Activated CD4-positive, alpha-beta T cell treated with anti-CD3 and anti-CD28 coated beads for 36 hours (primary cell): ENCODE results near the gene APOA1. TPM values are rescaled to one million over a fixed set of nuclear protein-coding genes. Genes with fewer than 3 reads are reported as not detected.

Source experiments
- ATAC-seq: fragments of 200-7000 bp; cut with Tn5 transposase; one replicate; pipeline ENCODE4 v1.10.0; 2021; ENCODE audit warnings: mild to moderate bottlenecking, moderate library complexity
- CTCF ChIA-PET: fragments of 350-600 bp; sonication (Branson Sonifier 250); formaldehyde crosslinking; loops from one replicate; lab custom pipeline; 2021; ENCODE audit warnings: antibody characterized with exemption; lab: Charles Lee
- POLR2A ChIA-PET: fragments of 350-600 bp; sonication (Branson Sonifier 250); formaldehyde crosslinking; loops from one replicate; lab custom pipeline; 2021; ENCODE audit warnings: antibody characterized with exemption, inconsistent platforms; lab: Charles Lee
- DNase-seq: peaks from one replicate; pipeline ENCODE4 v3.0.0-alpha.2; 2020
- H3K27ac Mint-ChIP-seq: one replicate; pipeline ENCODE4 v1.8.0; 2021; ENCODE audit warnings: mixed read lengths
- H3K27me3 Mint-ChIP-seq: one replicate; pipeline ENCODE4 v1.8.0; 2021; ENCODE audit warnings: mixed read lengths
- H3K36me3 Mint-ChIP-seq: one replicate; pipeline ENCODE4 v1.8.0; 2021; ENCODE audit warnings: low read depth, mixed read lengths
- H3K4me1 Mint-ChIP-seq: one replicate; pipeline ENCODE4 v1.8.0; 2021; ENCODE audit warnings: mixed read lengths
- H3K4me3 Mint-ChIP-seq: one replicate; pipeline ENCODE4 v1.8.0; 2021; ENCODE audit warnings: mild to moderate bottlenecking, moderate library complexity, mixed read lengths
- H3K9me3 Mint-ChIP-seq: one replicate; pipeline ENCODE4 v1.8.0; 2021; ENCODE audit warnings: low read depth, mixed read lengths
- intact Hi-C, 2 experiments: fragments of 100-400 bp; cut with DNase I in 1 of 2; cut with micrococcal nuclease in 1 of 2; formaldehyde crosslinking; loops; one replicate each; pipeline versions ENCODE4 v1.14.2 to v1.15.1; 2022 to 2024; cut with DNase I, micrococcal nuclease
- total RNA-seq, 2 experiments: library from RNA; stranded (reverse); gene quantifications; one replicate each; pipeline ENCODE4 v1.2.3, GENCODE V29; 2021

Gene APOA1
- total RNA-seq, 2 experiments from 2014 or later, result not detected

DNA sequence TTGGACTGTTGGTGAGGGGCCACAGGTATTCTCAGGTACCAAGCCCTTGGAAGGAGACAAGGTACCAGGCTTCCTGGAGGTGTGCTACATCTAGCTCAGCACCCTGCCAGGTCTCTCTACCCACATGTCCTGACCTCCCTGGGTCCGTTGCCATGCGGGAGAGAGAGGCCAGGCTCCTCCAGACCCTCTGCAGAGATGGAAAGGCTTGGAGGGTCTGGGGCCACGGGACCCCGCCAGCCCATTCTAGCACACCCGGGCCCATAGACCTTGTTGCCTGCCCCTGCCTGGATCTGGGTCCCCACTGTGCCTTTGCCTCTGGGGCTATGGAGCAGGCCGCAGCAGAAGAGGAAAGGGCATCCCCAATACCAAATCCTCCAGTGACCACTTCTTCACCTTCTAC, 10.0 kb downstream of the APOA1 start:
- ChIA-PET POLR2A (no interaction called here), CTCF (no interaction called here)
- ATAC-seq, result no peak
- no peak for DNase-seq
- Mint-ChIP-seq H3K27ac (no peak overlapping the region), H3K4me1 (no peaks in the 10 kb centered on the region), H3K4me3 (no peak overlapping the region), H3K9me3 (no peaks in the 10 kb centered on the region), H3K27me3 (no peaks in the 10 kb centered on the region), H3K36me3 (no peaks in the 10 kb centered on the region)
- intact Hi-C loops, result no loop called here

DNA sequence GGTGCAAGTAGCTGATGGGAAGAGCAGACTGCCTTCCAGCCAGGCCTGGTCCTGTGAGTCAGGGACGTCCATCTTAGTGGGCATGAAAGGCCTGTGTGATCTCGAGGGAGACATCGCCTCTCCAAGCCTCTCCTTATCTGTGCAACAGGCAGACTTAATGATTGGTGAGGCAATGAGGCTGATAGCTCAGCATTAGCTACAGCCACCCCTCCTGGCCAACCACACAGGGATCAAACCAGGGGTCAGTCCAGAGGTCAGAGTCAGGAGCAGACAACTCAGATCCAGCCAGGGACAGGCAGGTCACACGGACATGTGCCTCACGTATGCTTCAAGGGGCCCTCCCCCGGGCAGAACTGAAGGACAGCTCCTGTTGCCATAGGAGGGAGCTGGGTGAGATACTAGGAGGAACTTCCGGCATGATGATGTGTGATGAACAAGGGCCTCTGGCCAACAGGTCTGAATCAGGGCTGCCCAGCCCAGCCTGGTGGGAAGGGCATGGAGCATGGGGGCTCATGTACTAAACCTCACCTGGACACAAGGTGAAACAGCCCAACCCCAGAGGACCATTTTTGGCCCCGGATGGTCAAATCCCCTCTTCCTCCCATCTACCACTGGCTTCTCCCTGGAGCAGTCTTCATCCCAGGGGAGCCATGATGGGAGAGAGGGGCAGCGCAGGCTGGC, 10.5 kb downstream of the APOA1 start:
- intact Hi-C loops, result no loop called here
- POLR2A ChIA-PET, result no interaction called here
- Mint-ChIP-seq H3K27me3 (no peaks in the 10 kb centered on the region), H3K4me3 (no peak overlapping the region), H3K9me3 (no peaks in the 10 kb centered on the region), H3K4me1 (no peaks in the 10 kb centered on the region), H3K36me3 (no peaks in the 10 kb centered on the region), H3K27ac (no peak overlapping the region)
- DNase-seq (no peak), ATAC-seq (no peak)
- CTCF ChIA-PET, result no interaction called here

DNA sequence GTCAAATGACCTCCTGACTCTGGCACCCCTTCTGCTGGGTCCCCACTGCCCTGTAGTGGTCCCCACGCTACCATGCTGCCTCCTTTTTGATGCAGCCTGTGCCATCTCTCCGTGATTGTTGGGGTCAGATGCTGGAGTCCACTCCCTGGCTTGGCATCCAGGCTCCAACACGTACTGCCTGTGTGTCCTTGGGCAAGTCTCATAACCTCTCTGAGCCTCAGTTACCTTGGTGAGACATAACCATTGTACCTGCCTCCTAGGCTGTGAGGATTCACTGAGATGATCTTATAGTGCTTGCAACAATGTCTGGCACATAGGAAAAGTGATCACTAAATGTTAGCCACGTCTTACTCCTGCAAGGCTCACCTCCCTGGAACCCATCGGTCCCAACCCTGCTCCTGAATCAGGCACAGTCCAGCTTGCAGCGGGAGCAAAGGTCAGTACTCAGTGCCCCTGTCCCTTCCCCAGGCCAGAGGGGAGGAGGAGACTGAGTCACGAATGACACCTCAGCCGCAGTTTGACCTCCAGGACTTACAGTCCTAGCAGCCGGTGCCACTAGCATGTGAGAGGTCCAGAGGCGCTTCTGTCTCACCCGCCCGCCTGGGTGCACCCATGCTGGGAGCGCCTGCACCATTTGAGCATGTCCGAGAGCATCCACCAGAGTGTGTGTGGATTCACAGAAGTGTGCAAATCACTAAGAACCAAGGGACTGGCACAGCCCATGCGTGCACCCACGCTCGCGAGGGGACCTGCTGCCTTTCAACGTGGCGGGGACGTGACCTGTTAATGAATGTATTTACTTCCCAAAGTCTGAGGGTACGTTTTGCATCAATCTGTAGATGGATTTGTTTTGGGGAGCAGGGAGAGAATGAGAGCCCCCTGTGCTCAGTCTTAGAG, 11.3 kb downstream of the APOA1 start:
- CTCF ChIA-PET, result no interaction called here
- Mint-ChIP-seq H3K4me3 (no peak overlapping the region), H3K4me1 (no peaks in the 10 kb centered on the region), H3K36me3 (no peaks in the 10 kb centered on the region), H3K27ac (no peak overlapping the region), H3K9me3 (no peaks in the 10 kb centered on the region), H3K27me3 (no peaks in the 10 kb centered on the region)
- intact Hi-C loops, result no loop called here
- ATAC-seq (no peak), DNase-seq (no peak)
- POLR2A ChIA-PET, result no interaction called here

DNA sequence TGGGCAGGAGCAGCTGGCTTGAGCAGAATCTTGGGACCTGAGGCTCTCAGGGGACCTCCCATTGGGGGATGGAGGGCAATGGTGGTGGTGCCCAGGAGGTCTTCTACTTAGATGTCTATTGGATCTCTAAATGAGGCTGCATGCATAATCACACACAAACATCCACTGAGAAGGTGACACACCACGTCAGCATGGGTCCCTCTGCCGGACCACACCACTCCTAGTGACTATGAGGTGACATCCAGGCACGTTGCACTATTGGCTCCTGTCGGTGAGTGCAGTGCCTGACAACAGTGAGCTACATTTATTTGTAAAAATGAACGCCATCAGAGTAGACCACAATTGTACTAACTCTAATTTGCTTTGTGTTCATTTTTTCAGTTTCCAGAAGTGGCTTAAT, 12.0 kb downstream of the APOA1 start:
- H3K4me1 Mint-ChIP-seq, result no peaks in the 10 kb centered on the region
- no peak for ATAC-seq
- POLR2A ChIA-PET, result no interaction called here
- CTCF ChIA-PET, result interaction anchor here (0.7 kb wide), 1 partner anchor 92 kb away, joined by 3 read pairs; no protein-coding TSS in a partner anchor
- no peaks in the 10 kb centered on the region for H3K9me3 Mint-ChIP-seq
- no peak overlapping the region for H3K27ac Mint-ChIP-seq
- no peaks in the 10 kb centered on the region for H3K36me3 Mint-ChIP-seq
- no peaks in the 10 kb centered on the region for H3K27me3 Mint-ChIP-seq
- DNase-seq, result no peak
- intact Hi-C loops, result no loop called here
- no peak overlapping the region for H3K4me3 Mint-ChIP-seq

DNA sequence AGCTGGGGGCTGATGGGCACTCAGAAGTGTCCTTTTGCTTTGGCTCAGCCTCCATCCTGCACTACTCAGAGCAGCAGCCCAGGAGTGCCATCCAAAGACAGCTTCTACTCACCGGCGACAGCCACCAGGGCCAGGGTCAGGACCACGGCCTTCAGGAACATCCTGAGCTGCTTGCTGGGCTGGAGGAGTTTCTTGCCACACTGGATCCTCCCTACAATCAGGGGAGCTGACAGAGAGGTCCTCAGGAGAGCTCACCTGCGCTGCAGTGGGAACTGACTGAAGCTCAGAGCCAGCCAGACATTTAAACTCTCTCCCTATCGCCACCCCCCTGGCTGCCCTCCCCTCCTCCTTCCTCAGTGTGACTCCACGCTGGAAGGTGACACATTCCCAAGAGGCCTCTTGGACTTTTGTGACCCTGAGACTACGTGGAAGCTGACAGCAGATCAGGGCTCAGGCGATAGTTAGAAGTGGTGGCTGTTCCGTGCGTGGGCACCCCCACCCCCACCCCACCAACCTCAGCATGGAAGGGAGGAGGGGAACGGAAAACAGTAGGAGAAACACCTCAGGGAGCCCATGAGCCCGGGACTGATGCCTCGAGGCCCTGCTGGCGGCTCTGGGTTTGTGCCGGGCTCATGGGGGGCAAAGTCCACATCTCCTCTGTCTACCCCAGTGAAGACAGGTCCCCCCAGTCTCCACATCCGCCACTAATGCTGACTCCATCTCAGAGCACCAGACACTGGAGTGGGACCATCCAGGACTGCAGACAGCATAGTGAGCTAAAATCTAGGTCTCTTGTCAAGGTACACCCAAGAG, 14.2 kb downstream of the APOA1 start, which contains the start of gene APOA4:
APOA4 (minus strand) TSS at position 274 of the 813 bp plus-strand sequence; CDS start at position 161, 113 bp downstream.
- ChIA-PET POLR2A (interaction anchor here (0.7 to 1.1 kb wide), 3 partner anchors 13 to 342 kb away, joined by 3 read pairs; no protein-coding TSS in a partner anchor), CTCF (interaction anchor here (0.6 to 1.7 kb wide), 5 partner anchors 10 to 283 kb away, joined by 3 to 5 read pairs (median 3); partner anchors contain the start of gene APOA5)
- intact Hi-C loops, result no loop called here
- ATAC-seq (no peak), DNase-seq (no peak)
- Mint-ChIP-seq H3K9me3 (no peaks in the 10 kb centered on the region), H3K4me1 (no peaks in the 10 kb centered on the region), H3K36me3 (no peaks in the 10 kb centered on the region), H3K27me3 (no peaks in the 10 kb centered on the region), H3K27ac (no peak within 1 kb of the TSS), H3K4me3 (no peak within 1 kb of the TSS)

DNA sequence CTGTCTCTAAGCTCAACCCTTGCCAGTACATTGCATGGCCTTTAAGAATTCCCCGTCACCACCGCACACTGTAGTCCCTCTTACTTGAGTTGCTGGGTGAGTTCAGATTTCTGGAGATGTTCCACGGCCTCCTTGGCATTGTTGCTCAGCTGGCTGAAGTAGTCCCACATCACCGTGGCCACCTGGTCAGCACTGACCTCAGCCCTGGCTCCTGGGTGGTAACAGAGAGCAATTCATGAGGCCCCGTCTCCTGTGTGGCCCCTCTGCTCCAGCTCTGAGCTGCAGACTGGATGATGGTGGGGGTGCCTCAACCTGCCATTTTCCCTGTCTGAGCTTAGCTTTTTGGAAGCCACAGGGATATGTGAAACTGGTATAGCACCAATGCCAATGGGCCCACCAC, 14.8 kb downstream of the APOA1 start:
- H3K9me3 Mint-ChIP-seq, result no peaks in the 10 kb centered on the region
- no peak for DNase-seq
- CTCF ChIA-PET, result interaction anchor here (0.6 to 1.7 kb wide), 4 partner anchors 11 to 284 kb away, joined by 3 to 5 read pairs (median 4); no protein-coding TSS in a partner anchor
- no peaks in the 10 kb centered on the region for H3K4me1 Mint-ChIP-seq
- no peak overlapping the region for H3K4me3 Mint-ChIP-seq
- intact Hi-C loops, result no loop called here
- no peaks in the 10 kb centered on the region for H3K27me3 Mint-ChIP-seq
- H3K36me3 Mint-ChIP-seq, result no peaks in the 10 kb centered on the region
- no peak for ATAC-seq
- POLR2A ChIA-PET, result interaction anchor here (0.7 to 1.1 kb wide), 3 partner anchors 13 to 342 kb away, joined by 3 read pairs; no protein-coding TSS in a partner anchor
- H3K27ac Mint-ChIP-seq, result no peak overlapping the region

DNA sequence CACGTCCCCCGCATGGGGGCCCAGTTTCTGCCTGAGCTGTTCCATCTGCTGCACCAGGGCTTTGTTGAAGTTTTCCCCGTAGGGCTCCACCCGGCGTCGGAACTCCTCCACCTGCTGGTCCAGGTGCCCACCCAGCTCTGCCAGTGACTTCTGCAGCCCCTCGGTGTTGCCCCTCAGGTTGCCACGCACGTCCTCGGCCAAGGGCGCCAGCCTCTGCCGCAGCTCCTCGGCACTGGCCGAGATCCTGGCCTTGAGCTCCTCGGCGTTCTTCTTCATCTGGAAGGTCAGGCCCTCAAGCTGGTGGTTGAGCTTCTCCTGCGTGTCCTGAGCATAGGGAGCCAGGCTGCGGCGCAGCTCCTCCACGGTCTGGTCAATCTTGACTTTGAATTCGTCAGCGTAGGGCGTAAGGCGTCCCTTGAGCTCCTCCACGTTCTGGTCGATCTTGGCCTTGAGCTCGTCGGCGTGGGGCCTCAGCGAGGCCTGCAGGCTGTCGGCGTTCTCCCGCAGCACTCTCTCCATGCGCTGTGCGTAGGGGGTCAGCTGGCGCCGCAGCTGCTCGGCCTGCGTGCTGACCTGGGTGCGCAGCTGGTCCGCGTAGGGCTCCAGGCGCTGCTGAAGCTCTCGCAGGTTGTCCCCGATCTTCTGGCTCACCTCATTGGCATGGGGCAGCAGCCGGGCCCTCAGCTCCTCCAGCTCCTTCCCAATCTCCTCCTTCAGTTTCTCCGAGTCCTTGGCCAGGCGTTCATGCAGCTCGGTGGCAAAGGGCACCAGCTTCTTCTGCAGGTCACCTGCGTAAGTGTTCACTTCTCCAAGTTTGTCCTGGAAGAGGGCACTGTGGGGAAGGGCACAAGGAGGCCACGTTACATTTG, 16.1 kb downstream of the APOA1 start:
- Mint-ChIP-seq H3K36me3 (no peaks in the 10 kb centered on the region), H3K4me1 (no peaks in the 10 kb centered on the region), H3K4me3 (no peak overlapping the region), H3K9me3 (no peaks in the 10 kb centered on the region), H3K27ac (no peak overlapping the region), H3K27me3 (no peaks in the 10 kb centered on the region)
- ATAC-seq, result no peak
- intact Hi-C loops, result no loop called here
- ChIA-PET CTCF (interaction anchor here (0.6 to 1.8 kb wide), 7 partner anchors 12 to 386 kb away, joined by 3 to 5 read pairs (median 3); partner anchors contain the start of gene APOA5), POLR2A (no interaction called here)
- no peak for DNase-seq

DNA sequence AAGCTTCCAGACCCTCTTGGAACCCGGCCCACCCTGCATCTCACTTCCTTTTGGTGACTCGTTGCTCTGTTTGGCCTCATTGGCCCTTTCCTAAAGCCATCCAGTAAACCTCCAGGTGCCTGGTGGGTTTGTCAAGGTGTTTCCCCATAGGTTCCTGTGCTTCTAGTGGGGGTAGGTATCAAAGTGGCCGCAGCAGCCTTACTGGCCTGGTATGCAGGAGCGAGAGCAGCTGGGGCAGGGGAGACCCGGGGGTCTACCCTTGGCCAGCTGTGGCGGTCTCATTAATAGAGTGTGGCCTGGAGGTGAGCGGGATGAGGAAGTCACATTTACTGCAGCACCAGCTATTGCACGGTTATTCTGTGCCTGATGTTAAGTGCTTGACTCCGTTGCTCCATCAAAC, 18.4 kb downstream of the APOA1 start:
- DNase-seq, result no peak
- H3K4me1 Mint-ChIP-seq, result no peaks in the 10 kb centered on the region
- no peak overlapping the region for H3K27ac Mint-ChIP-seq
- no peak overlapping the region for H3K4me3 Mint-ChIP-seq
- ATAC-seq, result no peak
- ChIA-PET POLR2A (no interaction called here), CTCF (no interaction called here)
- H3K36me3 Mint-ChIP-seq, result no peaks in the 10 kb centered on the region
- no peaks in the 10 kb centered on the region for H3K9me3 Mint-ChIP-seq
- intact Hi-C loops, result no loop called here
- no peaks in the 10 kb centered on the region for H3K27me3 Mint-ChIP-seq

DNA sequence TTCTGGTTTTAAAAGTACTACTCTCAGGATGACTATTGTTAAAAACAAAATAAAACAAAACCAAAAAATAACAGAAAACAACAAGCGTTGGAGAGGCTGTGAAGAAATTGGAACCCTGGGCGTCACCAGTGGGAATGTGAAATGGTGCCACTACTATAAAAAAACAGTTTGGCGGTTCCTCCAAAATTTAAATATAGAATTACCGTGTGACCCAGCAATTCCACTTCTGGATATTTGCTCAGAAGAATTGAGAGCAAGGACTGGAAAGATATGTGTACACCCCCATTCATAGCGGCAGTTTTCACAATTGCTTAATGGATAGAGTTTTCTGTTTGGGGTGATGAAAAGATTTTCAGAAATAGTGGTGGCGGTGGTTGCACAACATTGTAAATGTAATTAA, 22.9 kb downstream of the APOA1 start:
- CTCF ChIA-PET, result no interaction called here
- ATAC-seq, result no peak
- H3K9me3 Mint-ChIP-seq, result no peaks in the 10 kb centered on the region
- H3K27me3 Mint-ChIP-seq, result no peaks in the 10 kb centered on the region
- no peak overlapping the region for H3K4me3 Mint-ChIP-seq
- intact Hi-C loops, result no loop called here
- POLR2A ChIA-PET, result no interaction called here
- no peaks in the 10 kb centered on the region for H3K4me1 Mint-ChIP-seq
- DNase-seq, result no peak
- no peak overlapping the region for H3K27ac Mint-ChIP-seq
- no peaks in the 10 kb centered on the region for H3K36me3 Mint-ChIP-seq

DNA sequence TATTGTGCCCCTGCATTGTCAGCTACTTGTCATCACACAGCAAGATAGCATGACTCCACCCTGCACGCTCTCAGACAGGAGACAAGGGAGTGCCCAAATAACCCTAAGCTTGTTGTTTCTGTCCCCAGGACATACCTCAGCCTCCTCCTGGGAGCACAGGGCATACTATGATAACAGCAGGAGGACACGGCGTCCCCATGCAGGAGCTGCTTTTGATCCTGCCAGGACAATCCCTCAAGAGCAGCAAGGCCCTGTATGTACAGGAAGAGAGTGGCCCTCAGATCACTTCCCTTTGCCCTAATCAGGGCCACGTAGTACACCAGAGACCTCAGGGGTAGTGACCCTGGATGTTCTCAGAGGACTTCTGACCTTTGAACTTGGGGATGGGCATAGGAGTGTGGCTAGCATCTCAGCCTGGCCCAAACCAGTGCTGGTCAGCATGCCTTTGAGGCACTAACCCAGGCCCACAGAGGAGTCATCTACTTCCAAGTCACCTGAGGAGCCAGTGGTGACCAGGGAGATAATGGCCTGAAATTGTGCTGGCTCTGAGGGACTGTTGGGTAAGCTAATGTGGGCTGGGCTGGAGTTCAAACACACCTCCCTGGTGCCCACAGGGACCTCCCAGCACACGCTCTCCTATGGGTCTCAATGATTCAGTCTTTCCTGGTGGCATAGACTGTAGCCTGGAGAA, 23.5 kb downstream of the APOA1 start:
- intact Hi-C loops, result no loop called here
- CTCF ChIA-PET, result interaction anchor here (0.7 to 2.0 kb wide), 5 partner anchors 22 to 292 kb away, joined by 3 to 10 read pairs (median 3); partner anchors contain the start of gene APOA5
- Mint-ChIP-seq H3K27ac (no peak overlapping the region), H3K9me3 (no peaks in the 10 kb centered on the region), H3K27me3 (no peaks in the 10 kb centered on the region), H3K36me3 (no peaks in the 10 kb centered on the region), H3K4me1 (no peaks in the 10 kb centered on the region), H3K4me3 (no peak overlapping the region)
- DNase-seq (no peak), ATAC-seq (no peak)
- POLR2A ChIA-PET, result no interaction called here
